RWPE2 (cell line): ENCODE results near the gene TTC28.
"Not testable (repeated sequence)": the region's sequence is repeated elsewhere in the genome, so short reads cannot be mapped to it uniquely, and the experiment has no call there.

ENCODE experiments used
- ATAC-seq: fragments of 200-7000 bp; cut with Tn5 transposase; 3 replicates; pipeline ENCODE4 v1.9.1; 2021; ENCODE audit warnings: low read depth
- DNase-seq: peaks from one replicate; pipeline ENCODE4 v3.0.0-alpha.2; 2020; ENCODE audit warnings: low spot score
- H3K27ac ChIP-seq: fragments of 450-650 bp; 2 replicates; pipeline ENCODE4 v1.5.1; 2017; ENCODE audit warnings: mild to moderate bottlenecking; ENCODE audit not compliant: poor library complexity, severe bottlenecking
- H3K27me3 ChIP-seq: fragments of 250-450 bp; sonication (Bioruptor Pico); 2 replicates; pipeline ENCODE4 v1.5.1; 2021; ENCODE audit warnings: mild to moderate bottlenecking, moderate library complexity; ENCODE audit not compliant: insufficient read depth, poor library complexity, severe bottlenecking
- H3K36me3 ChIP-seq: fragments of 250-450 bp; sonication (Bioruptor Pico); 2 replicates; pipeline ENCODE4 v1.5.1; 2020; ENCODE audit warnings: low read depth, mild to moderate bottlenecking, moderate library complexity
- H3K4me1 ChIP-seq: fragments of 250-450 bp; sonication (Bioruptor Pico); 2 replicates; pipeline ENCODE4 v1.5.1; 2021; ENCODE audit warnings: mild to moderate bottlenecking, moderate library complexity; ENCODE audit not compliant: insufficient read depth, poor library complexity, severe bottlenecking
- H3K4me3 ChIP-seq: fragments of 250-450 bp; sonication (Bioruptor Pico); 2 replicates; pipeline ENCODE4 v1.5.1; 2021; ENCODE audit warnings: mild to moderate bottlenecking, moderate library complexity; ENCODE audit not compliant: severe bottlenecking
- H3K9me3 ChIP-seq: fragments of 250-450 bp; sonication (Bioruptor Pico); 2 replicates; pipeline ENCODE4 v1.5.1; 2021; ENCODE audit warnings: mild to moderate bottlenecking, moderate library complexity; ENCODE audit not compliant: severe bottlenecking
- TF ChIP-seq, protein P1 (sequence below): fragments of 450-650 bp; IDR thresholded peaks from one replicate; pipeline ENCODE4 v1.5.1; 2017; ENCODE audit warnings: mild to moderate bottlenecking, moderate library complexity; ENCODE audit not compliant: poor library complexity, severe bottlenecking

TTC28 gene

DNA sequence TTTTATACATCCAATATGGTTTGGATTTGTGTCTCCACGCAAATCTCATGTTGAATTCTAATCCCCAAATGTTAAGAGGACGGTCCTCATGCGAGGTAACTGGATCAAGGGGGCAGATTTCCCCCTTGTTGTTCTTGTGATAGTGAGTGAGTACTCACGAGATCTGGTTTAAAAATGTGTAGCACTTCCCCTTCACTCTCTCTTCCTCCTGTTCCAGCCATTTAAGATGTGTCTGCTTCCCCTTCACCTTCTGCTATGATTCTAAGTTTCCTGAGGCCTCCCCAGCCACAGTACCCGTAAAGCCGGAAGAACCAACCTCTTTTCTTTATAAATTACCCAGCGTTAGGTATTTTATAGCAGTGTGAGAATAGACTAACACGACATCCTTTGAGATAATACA lies 98.6 kb downstream of the TTC28 start:
- Histone ChIP-seq H3K27me3 (no peaks in the 10 kb centered on the region), H3K36me3 (no peaks in the 10 kb centered on the region), H3K4me1 (peaks cover 4% of the 10 kb centered on the region), H3K27ac (no peak overlapping the region), H3K4me3 (no peak overlapping the region), H3K9me3 (no peaks in the 10 kb centered on the region)
- ATAC-seq, result no peak
- TF ChIP-seq, protein P1, sequence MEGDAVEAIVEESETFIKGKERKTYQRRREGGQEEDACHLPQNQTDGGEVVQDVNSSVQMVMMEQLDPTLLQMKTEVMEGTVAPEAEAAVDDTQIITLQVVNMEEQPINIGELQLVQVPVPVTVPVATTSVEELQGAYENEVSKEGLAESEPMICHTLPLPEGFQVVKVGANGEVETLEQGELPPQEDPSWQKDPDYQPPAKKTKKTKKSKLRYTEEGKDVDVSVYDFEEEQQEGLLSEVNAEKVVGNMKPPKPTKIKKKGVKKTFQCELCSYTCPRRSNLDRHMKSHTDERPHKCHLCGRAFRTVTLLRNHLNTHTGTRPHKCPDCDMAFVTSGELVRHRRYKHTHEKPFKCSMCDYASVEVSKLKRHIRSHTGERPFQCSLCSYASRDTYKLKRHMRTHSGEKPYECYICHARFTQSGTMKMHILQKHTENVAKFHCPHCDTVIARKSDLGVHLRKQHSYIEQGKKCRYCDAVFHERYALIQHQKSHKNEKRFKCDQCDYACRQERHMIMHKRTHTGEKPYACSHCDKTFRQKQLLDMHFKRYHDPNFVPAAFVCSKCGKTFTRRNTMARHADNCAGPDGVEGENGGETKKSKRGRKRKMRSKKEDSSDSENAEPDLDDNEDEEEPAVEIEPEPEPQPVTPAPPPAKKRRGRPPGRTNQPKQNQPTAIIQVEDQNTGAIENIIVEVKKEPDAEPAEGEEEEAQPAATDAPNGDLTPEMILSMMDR, result no peak
- DNase-seq, result no peak

DNA sequence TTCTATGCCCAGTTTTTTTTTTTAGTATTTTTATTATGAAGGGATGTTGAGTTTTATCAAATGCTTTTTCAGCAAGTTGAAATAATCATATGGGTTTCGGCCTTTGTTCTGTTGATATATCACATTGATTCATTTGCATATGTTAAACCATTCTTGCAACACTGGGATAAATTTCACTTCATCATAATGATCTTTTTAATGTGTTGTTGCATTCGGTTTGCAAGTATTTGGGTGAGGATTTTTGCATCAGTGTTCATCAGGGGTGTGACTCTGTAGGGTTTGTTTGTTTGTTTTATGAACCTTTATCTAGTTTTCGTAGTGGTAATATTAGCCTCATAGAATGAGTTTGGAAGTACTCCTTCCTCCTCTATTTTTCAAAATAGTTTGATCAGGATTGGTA lies 103.5 kb downstream of the TTC28 start:
- ATAC-seq (no peak), DNase-seq (no peak)
- Histone ChIP-seq H3K9me3 (no peaks in the 10 kb centered on the region), H3K4me1 (peaks cover 4% of the 10 kb centered on the region), H3K27ac (no peak overlapping the region), H3K27me3 (no peaks in the 10 kb centered on the region), H3K4me3 (no peak overlapping the region), H3K36me3 (no peaks in the 10 kb centered on the region)
- TF ChIP-seq, protein P1, result no peak

DNA sequence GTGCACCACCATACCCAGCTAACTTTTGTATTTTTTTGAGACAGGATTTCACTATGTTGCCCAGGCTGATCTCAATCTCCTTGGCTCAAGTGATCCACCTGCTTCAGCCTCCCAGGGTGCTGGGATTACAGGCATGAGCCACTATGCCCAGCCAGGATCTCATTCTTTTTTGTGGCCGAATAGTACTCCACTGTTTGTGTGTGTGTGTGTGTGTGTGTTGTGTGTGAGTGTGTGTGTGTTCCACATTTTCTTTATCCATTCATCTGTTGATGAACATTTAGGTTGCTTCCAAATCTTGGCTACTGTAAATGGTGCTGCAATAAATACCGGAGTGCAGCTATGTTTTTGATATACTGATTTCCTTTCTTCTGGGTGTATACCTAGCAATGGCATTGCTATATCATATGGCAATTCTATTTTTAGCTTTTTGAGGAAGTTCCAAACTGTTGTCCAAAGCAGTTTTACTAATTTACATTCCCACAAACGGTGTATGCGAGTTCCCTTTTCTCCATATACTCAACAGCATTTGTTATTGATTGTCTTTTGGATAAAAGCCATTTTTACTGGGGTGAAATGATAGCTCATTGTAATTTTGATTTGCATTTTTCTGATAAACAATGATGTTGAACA lies 105.4 kb downstream of the TTC28 start:
- no peak for ATAC-seq

DNA sequence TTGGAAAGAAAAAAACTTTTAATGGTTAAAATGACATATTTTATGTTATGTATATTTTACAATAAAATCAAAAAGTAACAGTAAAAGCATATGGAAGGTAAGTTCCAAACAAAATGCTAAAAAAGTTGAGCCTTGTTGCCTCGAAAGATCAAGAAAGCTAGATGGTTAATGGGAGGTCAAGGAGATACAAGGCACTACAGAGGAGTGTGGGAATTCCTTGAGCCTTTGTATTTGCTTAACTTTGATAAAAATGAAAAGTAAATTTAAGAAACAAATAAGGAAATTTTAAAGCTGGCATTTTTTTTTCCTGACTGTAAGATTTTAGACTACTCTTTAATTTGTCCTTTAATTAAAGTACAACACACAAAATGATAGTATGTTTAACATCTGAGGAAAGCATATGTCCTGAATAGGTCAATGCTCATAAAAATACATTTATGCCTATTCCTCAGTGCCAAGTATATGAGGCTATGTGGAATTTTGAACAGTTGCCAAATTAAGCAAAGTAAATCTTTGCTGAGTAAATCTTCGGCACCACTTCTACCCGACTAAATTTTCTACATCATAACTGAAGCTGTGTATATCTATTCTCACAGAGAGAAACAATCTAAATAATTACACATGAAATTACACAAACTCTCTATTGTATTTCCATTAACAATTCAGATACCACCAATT lies 108.8 kb downstream of the TTC28 start:
- Histone ChIP-seq H3K36me3 (no peaks in the 10 kb centered on the region), H3K27me3 (no peaks in the 10 kb centered on the region), H3K9me3 (no peaks in the 10 kb centered on the region), H3K27ac (no peak overlapping the region), H3K4me1 (peaks cover 9% of the 10 kb centered on the region), H3K4me3 (no peak overlapping the region)
- DNase-seq (no peak), ATAC-seq (peak; percentile 52; the same call in 1 of the 3 replicates)
- TF ChIP-seq, protein P1, result no peak

More for the DNA sequence above, 105.4 kb downstream of the TTC28 start:
- Histone ChIP-seq H3K4me3 (no peak overlapping the region), H3K27ac (no peak overlapping the region), H3K9me3 (no peaks in the 10 kb centered on the region), H3K27me3 (no peaks in the 10 kb centered on the region), H3K4me1 (peaks cover 9% of the 10 kb centered on the region), H3K36me3 (no peaks in the 10 kb centered on the region)
- no peak for DNase-seq
- TF ChIP-seq, protein P1, result no peak

DNA sequence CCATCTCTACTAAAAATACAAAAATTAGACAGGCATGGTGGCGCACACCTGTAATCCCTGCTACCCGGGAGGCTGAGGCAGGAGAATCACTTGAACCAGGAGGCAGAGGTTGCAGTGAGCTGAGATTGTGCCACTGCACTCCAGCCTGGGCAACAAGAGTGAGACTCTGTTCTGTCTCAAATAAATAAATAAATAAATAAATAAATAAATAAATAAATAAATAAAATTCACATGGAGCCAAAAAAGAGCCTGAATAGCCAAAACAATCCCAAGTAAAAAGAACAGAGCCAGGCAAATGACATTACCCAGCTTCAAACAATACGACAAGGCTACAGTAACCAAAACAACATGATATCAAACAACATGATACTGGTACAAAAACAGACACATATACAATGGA lies 110.7 kb downstream of the TTC28 start:
- not testable (repeated sequence) for H3K9me3 ChIP-seq, H3K4me3 ChIP-seq, DNase-seq, H3K36me3 ChIP-seq, H3K4me1 ChIP-seq, H3K27ac ChIP-seq, H3K27me3 ChIP-seq, ATAC-seq
